HepG2 (cell line): ENCODE data around the gene ADGRL3. TPM values are rescaled to one million over a fixed set of nuclear protein-coding genes. Genes with fewer than 3 reads are reported as not detected.

Source experiments
- ATAC-seq: fragments of 200-7000 bp; cut with Tn5 transposase; 3 replicates; pipeline ENCODE4 v1.9.1; 2020; ENCODE audit warnings: mild to moderate bottlenecking, moderate library complexity
- BruUV-seq: library from RNA; stranded (reverse); fragments of 400-500 nt; replicated peaks from 2 replicates; lab custom pipeline; 2021; lab: Mats Ljungman, UMichigan
- CTCF ChIA-PET: fragments of 300-600 bp; formaldehyde crosslinking; extraction: SDS; loops from one replicate; lab custom pipeline; 2021; ENCODE audit warnings: low total read pairs, inconsistent platforms, low intra/inter-chr PET ratio; lab: Yijun Ruan, JAX
- POLR2A ChIA-PET: fragments of 350-600 bp; sonication (Branson Sonifier 250); formaldehyde crosslinking; loops from one replicate; lab custom pipeline; 2020; ENCODE audit warnings: antibody characterized with exemption, inconsistent platforms; lab: Yijun Ruan, JAX
- DNase-seq: peaks from one replicate; pipeline ENCODE4 v3.0.0-alpha.2; 2015; ENCODE audit warnings: low spot score
- FAIRE-seq: peaks from 3 replicates; lab custom pipeline; 2011; peaks lifted over from hg19 to GRCh38; lab: Jason Lieb, UNC
- H2AFZ ChIP-seq: one replicate; pipeline ENCODE4 v1.6.1; 2011; ENCODE audit warnings: low read length, inconsistent platforms
- H3K27ac ChIP-seq: fragments of 300-600 bp; 3 replicates; pipeline ENCODE4 v1.8.0; 2011; ENCODE audit warnings: mixed run types, mild to moderate bottlenecking, mixed read lengths, low read length, inconsistent platforms; ENCODE audit not compliant: insufficient read depth; ENCODE audit errors: extremely low read length
- H3K27me3 ChIP-seq, 2 experiments: fragments of 200-600 bp in 1 of 2; 2 replicates in 1 of 2; 3 replicates in 1 of 2; pipeline versions ENCODE4 v1.6.0 to v1.8.0; 2011; ENCODE audit warnings: low read length in 2 of 2, mild to moderate bottlenecking in 2 of 2, moderate library complexity in 2 of 2, inconsistent platforms in 1 of 2; ENCODE audit not compliant: insufficient read depth in 2 of 2, control insufficient read depth in 1 of 2
- H3K36me3 ChIP-seq, 2 experiments: fragments of 200-600 bp in 1 of 2; replicated peaks in 1 of 2; 2 replicates in 1 of 2; 3 replicates in 1 of 2; pipeline versions ENCODE4 v1.5.1 to v1.8.0; 2011; ENCODE audit warnings: low read length in 2 of 2, inconsistent platforms in 1 of 2; ENCODE audit not compliant: insufficient read depth in 2 of 2, control insufficient read depth in 1 of 2
- H3K4me1 ChIP-seq: 2 replicates; pipeline ENCODE4 v1.5.1; 2012; ENCODE audit warnings: low read length, inconsistent platforms; ENCODE audit not compliant: insufficient read depth
- H3K4me2 ChIP-seq: 2 replicates; pipeline ENCODE4 v1.6.0; 2011; ENCODE audit warnings: low read depth, low read length, inconsistent platforms
- H3K4me3 ChIP-seq, 3 experiments: fragments of 200-600 bp in 1 of 3; sonication (generic), shearing (Covaris generic) in 1 of 3; replicated peaks in 1 of 3; 2 replicates each; pipeline ENCODE4 v1.5.1; 2011 to 2016; ENCODE audit warnings: low read length in 3 of 3, inconsistent platforms in 2 of 3, low read depth in 2 of 3, mild to moderate bottlenecking in 2 of 3, control low read depth in 1 of 3, mixed read lengths in 1 of 3; ENCODE audit not compliant: insufficient read depth in 1 of 3
- H3K79me2 ChIP-seq: one replicate; pipeline ENCODE4 v1.6.1; 2011; ENCODE audit warnings: low read length, inconsistent platforms; ENCODE audit not compliant: insufficient read depth
- H3K9ac ChIP-seq: 2 replicates; pipeline ENCODE4 v1.6.0; 2011; ENCODE audit warnings: mild to moderate bottlenecking, low read depth, low read length, inconsistent platforms; ENCODE audit not compliant: insufficient read depth
- H3K9me3 ChIP-seq: 2 replicates; pipeline ENCODE4 v1.5.1; 2012; ENCODE audit warnings: mild to moderate bottlenecking, low read length
- H4K20me1 ChIP-seq: 2 replicates; pipeline ENCODE4 v1.6.0; 2011; ENCODE audit warnings: inconsistent platforms, mild to moderate bottlenecking, low read length, moderate library complexity; ENCODE audit not compliant: insufficient read depth
- ATF7-NPFF ChIP-seq: sonication (generic); formaldehyde crosslinking; IDR thresholded peaks from 2 replicates; pipeline ENCODE4 v1.8.1; 2023; ENCODE audit warnings: mild to moderate bottlenecking, low read depth, missing genetic modification reagents, moderate library complexity
- CBX5 ChIP-seq: sonication (generic); formaldehyde crosslinking; IDR thresholded peaks from 2 replicates; pipeline ENCODE4 v1.4.0; 2020; ENCODE audit warnings: missing genetic modification reagents, borderline replicate concordance
- CC2D1A ChIP-seq: sonication (generic); formaldehyde crosslinking; IDR thresholded peaks from 2 replicates; pipeline ENCODE4 v1.8.1; 2023; ENCODE audit warnings: mild to moderate bottlenecking, missing genetic modification reagents
- CENPT ChIP-seq: sonication (generic); formaldehyde crosslinking; IDR thresholded peaks from 2 replicates; pipeline ENCODE4 v1.8.0; 2022; ENCODE audit warnings: low read depth, mild to moderate bottlenecking, moderate library complexity, missing genetic modification reagents
- ELF1 ChIP-seq: sonication (generic); formaldehyde crosslinking; IDR thresholded peaks from 2 replicates; pipeline ENCODE4 v1.4.0; 2020; ENCODE audit warnings: missing genetic modification reagents
- GPN1 ChIP-seq: sonication (generic); formaldehyde crosslinking; IDR thresholded peaks from 2 replicates; pipeline ENCODE4 v1.5.1; 2020; ENCODE audit warnings: missing genetic modification reagents, borderline replicate concordance
- KLF16 ChIP-seq, 2 experiments: sonication (generic) in 1 of 2; formaldehyde crosslinking in 1 of 2; IDR thresholded peaks; 2 replicates each; pipeline versions ENCODE4 v1.6.1 to v1.8.0; 2016 to 2023; ENCODE audit warnings: missing genetic modification reagents in 2 of 2, missing compliant biosample characterization in 1 of 2
- MAF1 ChIP-seq: sonication (generic); formaldehyde crosslinking; IDR thresholded peaks from 2 replicates; pipeline ENCODE4 v1.5.0; 2020; ENCODE audit warnings: missing genetic modification reagents, borderline replicate concordance
- PATZ1 ChIP-seq: sonication (generic); formaldehyde crosslinking; IDR thresholded peaks from 2 replicates; pipeline ENCODE4 v1.4.0; 2020; ENCODE audit warnings: missing genetic modification reagents
- PAXIP1 ChIP-seq: sonication (generic); formaldehyde crosslinking; conservative IDR thresholded peaks from 2 replicates; pipeline ENCODE4 v1.4.0; 2020; ENCODE audit warnings: mild to moderate bottlenecking, missing genetic modification reagents, moderate library complexity
- XRCC5 ChIP-seq: fragments of 200-400 bp; formaldehyde crosslinking; optimal IDR thresholded peaks from 2 replicates; pipeline ENCODE3; 2017; ENCODE audit warnings: mild to moderate bottlenecking, low read length
- ZBTB8A ChIP-seq: sonication (generic); formaldehyde crosslinking; IDR thresholded peaks from 2 replicates; pipeline ENCODE4 v1.4.0; 2020; ENCODE audit warnings: mild to moderate bottlenecking, low read depth, missing genetic modification reagents, borderline replicate concordance
- ZNF598 ChIP-seq: sonication (generic); formaldehyde crosslinking; IDR thresholded peaks from 2 replicates; pipeline ENCODE4 v1.5.1; 2020; ENCODE audit warnings: mild to moderate bottlenecking, missing genetic modification reagents, borderline replicate concordance
- ZNF780A ChIP-seq: sonication (generic); formaldehyde crosslinking; IDR thresholded peaks from 2 replicates; pipeline ENCODE4 v1.8.0; 2022; ENCODE audit warnings: mild to moderate bottlenecking, missing genetic modification reagents, moderate library complexity
- WGBS: methylation state at CpG from one replicate; pipeline ENCODE4 v1.1.6; 2017; ENCODE audit warnings: low lambda C conversion rate; 5-methylcytosine and 5-hydroxymethylcytosine counted together
- in situ Hi-C: cut with HindIII; loops from 2 replicates; pipeline ENCODE4 v1.10.0; 2017; ENCODE audit warnings: low pct_unique_long_range_greater_than_20kb; ENCODE audit not compliant: extremely low pct_ligation_motif_present
- intact Hi-C: fragments of 100-400 bp; cut with micrococcal nuclease; formaldehyde crosslinking; loops from one replicate; pipeline ENCODE4 v1.10.0; 2022; ENCODE audit not compliant: unreplicated experiment
- polyA plus RNA-seq, 8 experiments: library from polyadenylated mRNA; depleted of rRNA in 3 of 8; stranded (reverse) in 7 of 8; unstranded in 1 of 8; fragments of >200 nt; fragmentation: Illumina TruSeq in 4 of 8; extraction: Trizol in 4 of 8; gene quantifications; 2 replicates each; pipeline versions ENCODE4 v1.2.1 to v1.2.3, GENCODE V29; 2011 to 2016; ENCODE audit warnings: low read depth in 4 of 8, missing spikeins in 1 of 8, mixed read lengths in 1 of 8; ENCODE audit not compliant: insufficient read depth in 1 of 8
- total RNA-seq, 5 experiments: library from RNA; depleted of rRNA; stranded (reverse); fragments of >200 nt; fragmentation: Illumina TruSeq; extraction: Trizol; gene quantifications; 2 replicates each; pipeline ENCODE4 v1.2.3, GENCODE V29; 2016; ENCODE audit warnings: low read depth in 1 of 5
- TF ChIP-seq, protein P1 (sequence below): sonication (generic); formaldehyde crosslinking; IDR thresholded peaks from 2 replicates; pipeline ENCODE4 v1.8.0; 2022; ENCODE audit warnings: mild to moderate bottlenecking, missing genetic modification reagents

ADGRL3 gene
- total and polyA plus RNA-seq, 2 of the 13 experiments (the other 11 are each of a cell fraction or from before 2014, with no cell fraction given): 0.04 to 0.05 TPM

DNA sequence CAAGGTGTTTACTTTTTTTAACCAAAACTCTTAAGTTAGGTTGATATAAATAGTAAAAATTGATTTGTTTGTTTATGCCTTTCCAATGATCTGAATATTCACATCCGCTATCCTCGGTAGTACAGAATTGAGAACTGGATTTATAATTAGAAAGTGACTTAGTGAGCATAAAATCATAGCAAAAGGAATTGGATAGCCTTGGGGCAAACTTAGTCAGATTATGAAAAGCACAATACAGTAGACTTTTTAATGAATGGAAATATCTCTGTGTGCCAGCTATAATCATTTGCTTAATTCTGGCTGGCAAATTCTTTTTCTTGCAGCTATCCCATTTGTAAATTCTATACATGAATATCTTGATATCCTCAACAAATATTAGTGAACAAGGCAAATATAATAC, 713.5 kb downstream of the ADGRL3 start:
- POLR2A ChIA-PET: no interaction called here

DNA sequence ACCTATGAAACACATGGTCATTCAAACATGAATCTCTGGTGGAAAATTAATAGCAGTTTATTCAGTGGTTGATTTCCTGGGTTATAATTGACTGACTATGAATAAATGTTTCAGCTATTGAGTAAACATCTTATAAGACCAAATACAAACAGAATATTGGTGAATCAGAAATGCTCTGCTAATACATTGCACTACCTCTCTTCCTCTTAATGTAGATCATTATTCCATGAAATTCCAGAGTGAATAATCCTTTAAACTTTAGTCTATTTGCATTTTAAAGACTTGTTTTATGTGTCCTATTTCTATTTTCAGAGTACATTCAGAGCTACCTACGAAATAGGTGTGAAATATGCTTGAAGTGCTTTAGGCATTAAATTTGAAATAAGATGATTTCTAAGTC, 715.4 kb downstream of the ADGRL3 start:
- Histone ChIP-seq H3K9me3 (no peaks in the 10 kb centered on the region), H3K79me2 (no peaks in the 10 kb centered on the region), H3K9ac (no peak overlapping the region), H4K20me1 (no peaks in the 10 kb centered on the region), H3K4me2 (no peak overlapping the region), H2AFZ (no peak overlapping the region), H3K4me3 (no peak overlapping the region), H3K36me3 (no peaks in the 10 kb centered on the region), H3K4me1 (no peaks in the 10 kb centered on the region), H3K27me3 (0 out of 5 replicates have a peak, but pooled peaks cover 0 to 1% of the 10 kb centered on the region in 2 experiments), H3K27ac (no peak overlapping the region)
- no TSS peak for BruUV-seq
- FAIRE-seq: no peak
- intact Hi-C loops: no loop called here
- 0% methylated on average over 1 of the region's 1 CpG for WGBS
- ChIA-PET POLR2A (no interaction called here), CTCF (no interaction called here)
- DNase-seq: no peak
- no peak for ATAC-seq
- in situ Hi-C loops: no loop called here
- TF ChIP-seq, protein P1, sequence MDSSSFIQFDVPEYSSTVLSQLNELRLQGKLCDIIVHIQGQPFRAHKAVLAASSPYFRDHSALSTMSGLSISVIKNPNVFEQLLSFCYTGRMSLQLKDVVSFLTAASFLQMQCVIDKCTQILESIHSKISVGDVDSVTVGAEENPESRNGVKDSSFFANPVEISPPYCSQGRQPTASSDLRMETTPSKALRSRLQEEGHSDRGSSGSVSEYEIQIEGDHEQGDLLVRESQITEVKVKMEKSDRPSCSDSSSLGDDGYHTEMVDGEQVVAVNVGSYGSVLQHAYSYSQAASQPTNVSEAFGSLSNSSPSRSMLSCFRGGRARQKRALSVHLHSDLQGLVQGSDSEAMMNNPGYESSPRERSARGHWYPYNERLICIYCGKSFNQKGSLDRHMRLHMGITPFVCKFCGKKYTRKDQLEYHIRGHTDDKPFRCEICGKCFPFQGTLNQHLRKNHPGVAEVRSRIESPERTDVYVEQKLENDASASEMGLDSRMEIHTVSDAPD: no peak
- no peak for TF ChIP-seq KLF16 (CRISPR knock-in tag; IDR thresholded peaks at IDR 0.05)
- no peak for TF ChIP-seq PAXIP1
- TF ChIP-seq XRCC5: no peak
- TF ChIP-seq ATF7-NPFF (CRISPR knock-in tag): no peak
- TF ChIP-seq PATZ1: no peak
- no peak for TF ChIP-seq CENPT (CRISPR knock-in tag)
- TF ChIP-seq ZNF598 (CRISPR knock-in tag): no peak
- no peak for TF ChIP-seq ZNF780A (CRISPR knock-in tag)
- TF ChIP-seq GPN1 (CRISPR knock-in tag): no peak

More for the DNA sequence above, 713.5 kb downstream of the ADGRL3 start:
- ATAC-seq: no peak
- in situ Hi-C loops (no loop called here), intact Hi-C loops (no loop called here)
- H3K79me2 ChIP-seq: no peaks in the 10 kb centered on the region
- no peak overlapping the region for H3K4me2 ChIP-seq
- no peaks in the 10 kb centered on the region for H3K27me3 ChIP-seq
- H3K27ac ChIP-seq: no peak overlapping the region
- H3K9me3 ChIP-seq: no peaks in the 10 kb centered on the region
- CTCF ChIA-PET: no interaction called here
- H3K4me3 ChIP-seq: no peak overlapping the region
- DNase-seq: no peak
- BruUV-seq: no TSS peak
- H4K20me1 ChIP-seq: no peaks in the 10 kb centered on the region
- no peaks in the 10 kb centered on the region for H3K36me3 ChIP-seq
- no peak overlapping the region for H3K9ac ChIP-seq
- TF ChIP-seq MAF1 (no peak), ZBTB8A (CRISPR knock-in tag) (no peak), CBX5 (CRISPR knock-in tag) (no peak), CC2D1A (no peak), ELF1 (CRISPR knock-in tag) (no peak)
- TF ChIP-seq, all 625 proteins: peak for 0
- Histone ChIP-seq H2AFZ (no peak overlapping the region), H3K4me1 (no peaks in the 10 kb centered on the region)
- no peak for FAIRE-seq
- 45% methylated on average over 2 of the region's 2 CpGs for WGBS
